DOHH2 (cell line): ENCODE data around the gene ERCC4.

Source experiments
- H3F3A ChIP-seq: fragments of 200-600 bp; sonication (generic), shearing (Covaris generic); 2 replicates; pipeline ENCODE4 v1.6.0; 2016; ENCODE audit warnings: antibody characterized with exemption, mild to moderate bottlenecking; ENCODE audit not compliant: control insufficient read depth, insufficient read depth
- H3K27ac ChIP-seq: fragments of 200-600 bp; sonication (generic); 2 replicates; pipeline ENCODE4 v1.5.1; 2014; ENCODE audit warnings: low read depth, mild to moderate bottlenecking, low read length, moderate library complexity
- H3K27me3 ChIP-seq: fragments of 200-600 bp; sonication (generic); 2 replicates; pipeline ENCODE4 v1.6.1; 2014; ENCODE audit warnings: mild to moderate bottlenecking, low read length, mixed read lengths; ENCODE audit not compliant: control insufficient read depth
- H3K36me3 ChIP-seq: fragments of 200-600 bp; sonication (generic); 2 replicates; pipeline ENCODE4 v1.6.1; 2014; ENCODE audit warnings: mild to moderate bottlenecking, low read length, moderate library complexity, mixed read lengths; ENCODE audit not compliant: control insufficient read depth
- H3K4me1 ChIP-seq: fragments of 200-600 bp; sonication (generic); 2 replicates; pipeline ENCODE4 v1.6.1; 2014; ENCODE audit warnings: mild to moderate bottlenecking, low read length, mixed read lengths; ENCODE audit not compliant: control insufficient read depth
- H3K4me2 ChIP-seq: fragments of 200-600 bp; sonication (generic); 2 replicates; pipeline ENCODE4 v1.6.0; 2014; ENCODE audit warnings: mild to moderate bottlenecking, low read length, moderate library complexity
- H3K4me3 ChIP-seq: fragments of 200-600 bp; sonication (generic); 2 replicates; pipeline ENCODE4 v1.5.1; 2014; ENCODE audit warnings: mild to moderate bottlenecking, low read length, mixed read lengths
- H3K79me2 ChIP-seq: fragments of 200-600 bp; sonication (generic); 2 replicates; pipeline ENCODE4 v1.6.1; 2014; ENCODE audit warnings: mild to moderate bottlenecking, low read length, mixed read lengths; ENCODE audit not compliant: control insufficient read depth
- H3K9me2 ChIP-seq: fragments of 200-600 bp; sonication (generic); replicated peaks from 2 replicates; pipeline ENCODE4 v1.6.1; 2014; ENCODE audit warnings: mild to moderate bottlenecking, low read length, mixed read lengths; ENCODE audit not compliant: control insufficient read depth
- H3K9me3 ChIP-seq: fragments of 200-600 bp; sonication (generic); 2 replicates; pipeline ENCODE4 v1.6.1; 2014; ENCODE audit warnings: antibody characterized with exemption, low read length, mixed read lengths; ENCODE audit not compliant: control insufficient read depth, insufficient read depth
- H4K20me1 ChIP-seq: fragments of 200-600 bp; sonication (generic); 2 replicates; pipeline ENCODE4 v1.6.0; 2014; ENCODE audit warnings: low read depth, mild to moderate bottlenecking, antibody characterized with exemption, low read length, moderate library complexity; ENCODE audit not compliant: control insufficient read depth, insufficient read depth
- EZH2phosphoT487 ChIP-seq: fragments of 200-600 bp; sonication (generic); IDR thresholded peaks from 2 replicates; pipeline ENCODE4 v1.6.1; 2017; ENCODE audit warnings: borderline replicate concordance, mild to moderate bottlenecking, antibody characterized with exemption, low read length, moderate library complexity, mixed read lengths
- TF ChIP-seq, protein P1 (sequence below): fragments of 200-600 bp; sonication (generic); IDR thresholded peaks from one replicate; pipeline ENCODE4 v1.5.1; 2014; ENCODE audit warnings: antibody characterized with exemption, mild to moderate bottlenecking, low read depth, low read length; ENCODE audit not compliant: poor library complexity, severe bottlenecking

ERCC4 gene

DNA sequence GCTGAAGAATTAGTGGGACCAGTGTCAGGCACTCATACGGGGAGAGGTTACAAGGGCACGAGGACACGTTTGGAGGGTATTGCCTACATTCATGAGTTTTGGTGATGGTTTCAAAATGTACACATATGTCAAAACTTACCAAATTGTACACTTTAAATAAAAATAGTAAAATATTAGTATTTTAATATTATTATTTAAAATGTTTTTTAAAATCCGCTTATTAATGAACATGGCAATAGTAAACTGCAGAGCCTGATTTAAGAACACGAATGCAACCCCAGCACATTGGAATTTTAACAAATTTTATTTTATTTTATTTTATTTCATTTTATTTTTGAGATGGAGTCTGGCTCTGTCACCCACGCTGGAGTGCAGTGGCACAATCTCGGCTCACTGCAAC lies 10.9 kb upstream of the ERCC4 start:
- H3F3A ChIP-seq: no peaks in the 10 kb centered on the region
- no peaks in the 10 kb centered on the region for H3K9me2 ChIP-seq
- no peaks in the 10 kb centered on the region for H4K20me1 ChIP-seq
- H3K9me3 ChIP-seq: peaks cover 5% of the 10 kb centered on the region
- H3K79me2 ChIP-seq: no peaks in the 10 kb centered on the region
- H3K27me3 ChIP-seq: peaks cover 44% of the 10 kb centered on the region
- H3K4me1 ChIP-seq: peaks cover 23% of the 10 kb centered on the region
- TF ChIP-seq, protein P1, sequence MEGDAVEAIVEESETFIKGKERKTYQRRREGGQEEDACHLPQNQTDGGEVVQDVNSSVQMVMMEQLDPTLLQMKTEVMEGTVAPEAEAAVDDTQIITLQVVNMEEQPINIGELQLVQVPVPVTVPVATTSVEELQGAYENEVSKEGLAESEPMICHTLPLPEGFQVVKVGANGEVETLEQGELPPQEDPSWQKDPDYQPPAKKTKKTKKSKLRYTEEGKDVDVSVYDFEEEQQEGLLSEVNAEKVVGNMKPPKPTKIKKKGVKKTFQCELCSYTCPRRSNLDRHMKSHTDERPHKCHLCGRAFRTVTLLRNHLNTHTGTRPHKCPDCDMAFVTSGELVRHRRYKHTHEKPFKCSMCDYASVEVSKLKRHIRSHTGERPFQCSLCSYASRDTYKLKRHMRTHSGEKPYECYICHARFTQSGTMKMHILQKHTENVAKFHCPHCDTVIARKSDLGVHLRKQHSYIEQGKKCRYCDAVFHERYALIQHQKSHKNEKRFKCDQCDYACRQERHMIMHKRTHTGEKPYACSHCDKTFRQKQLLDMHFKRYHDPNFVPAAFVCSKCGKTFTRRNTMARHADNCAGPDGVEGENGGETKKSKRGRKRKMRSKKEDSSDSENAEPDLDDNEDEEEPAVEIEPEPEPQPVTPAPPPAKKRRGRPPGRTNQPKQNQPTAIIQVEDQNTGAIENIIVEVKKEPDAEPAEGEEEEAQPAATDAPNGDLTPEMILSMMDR: no peak
- TF ChIP-seq EZH2phosphoT487: no peak
- no peak overlapping the region for H3K4me3 ChIP-seq
- no peak overlapping the region for H3K27ac ChIP-seq
- no peak overlapping the region for H3K4me2 ChIP-seq
- no peaks in the 10 kb centered on the region for H3K36me3 ChIP-seq

DNA sequence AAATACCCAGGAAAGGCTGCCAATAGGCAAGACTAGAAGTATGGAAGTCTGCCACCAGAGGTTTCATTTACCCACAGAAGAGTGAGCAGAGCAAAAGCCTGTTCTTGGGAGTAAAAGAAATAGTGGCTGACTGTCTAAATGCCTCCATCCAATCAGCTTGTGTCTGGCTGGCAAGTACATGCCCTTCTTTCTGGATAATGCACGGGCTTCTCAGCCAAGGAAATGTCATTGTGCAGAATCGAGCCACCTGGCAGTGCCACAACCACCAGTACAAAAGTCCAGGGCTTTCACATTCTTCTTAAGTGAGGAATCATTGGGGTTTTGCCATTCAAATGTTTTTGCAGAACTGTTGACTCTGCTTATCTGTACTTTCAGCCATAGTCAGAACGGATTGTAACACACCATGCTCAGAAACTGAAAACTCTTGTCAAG lies 10.1 kb upstream of the ERCC4 start:
- TF ChIP-seq EZH2phosphoT487: no peak
- TF ChIP-seq, protein P1: no peak
- Histone ChIP-seq H3K27me3 (peaks cover 46% of the 10 kb centered on the region), H3K79me2 (no peaks in the 10 kb centered on the region), H3K4me1 (peaks cover 22% of the 10 kb centered on the region), H3K27ac (no peak overlapping the region), H3F3A (no peaks in the 10 kb centered on the region), H3K9me2 (no peaks in the 10 kb centered on the region), H3K4me3 (no peak overlapping the region), H3K36me3 (no peaks in the 10 kb centered on the region), H3K4me2 (no peak overlapping the region), H3K9me3 (peaks cover 5% of the 10 kb centered on the region), H4K20me1 (no peaks in the 10 kb centered on the region)

DNA sequence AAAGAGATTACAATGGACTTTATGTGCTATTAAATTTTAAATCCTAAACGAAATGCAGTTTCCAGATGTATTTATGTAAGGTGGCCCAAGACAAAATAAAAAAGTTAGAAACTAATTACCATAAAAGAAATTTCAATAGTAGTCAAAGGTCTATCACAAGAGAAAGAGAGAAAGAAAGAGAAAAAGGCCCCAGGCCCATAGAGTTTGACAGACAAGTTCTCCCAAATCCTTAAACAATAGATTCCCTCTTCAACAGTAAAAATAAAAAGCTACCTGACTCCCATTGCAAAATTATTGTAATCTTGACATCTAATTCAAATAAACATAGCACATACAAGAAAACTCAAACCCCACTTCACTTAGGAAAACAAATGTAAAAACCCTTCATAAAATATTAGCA lies 8.6 kb upstream of the ERCC4 start:
- H3K4me2 ChIP-seq: no peak overlapping the region
- no peaks in the 10 kb centered on the region for H3F3A ChIP-seq
- H4K20me1 ChIP-seq: no peaks in the 10 kb centered on the region
- peaks cover 19% of the 10 kb centered on the region for H3K4me1 ChIP-seq
- TF ChIP-seq EZH2phosphoT487: no peak
- TF ChIP-seq, protein P1: no peak
- H3K9me3 ChIP-seq: peaks cover 5% of the 10 kb centered on the region
- no peaks in the 10 kb centered on the region for H3K9me2 ChIP-seq
- H3K36me3 ChIP-seq: no peaks in the 10 kb centered on the region
- no peaks in the 10 kb centered on the region for H3K79me2 ChIP-seq
- H3K4me3 ChIP-seq: no peak overlapping the region
- peaks cover 42% of the 10 kb centered on the region for H3K27me3 ChIP-seq
- no peak overlapping the region for H3K27ac ChIP-seq
